Psoas muscle (tissue), 8 donors: ENCODE results near the gene OXER1. TPM values are rescaled to one million over a fixed set of nuclear protein-coding genes. Genes with fewer than 3 reads are reported as not detected.

ENCODE experiments used
- ATAC-seq, 4 donors: fragments of 200-7000 bp; cut with Tn5 transposase; one replicate each; pipeline ENCODE4 v1.9.1; 2020; ENCODE audit warnings: moderate library complexity in 3 of 4, mild to moderate bottlenecking in 2 of 4
- DNase-seq, 2 donors: peaks; one replicate each; pipeline ENCODE4 v3.0.0-alpha.2; 2020
- H3K27ac ChIP-seq: fragments of 200-600 bp; one replicate; pipeline ENCODE4 v1.8.0; 2022
- H3K27me3 ChIP-seq, 3 donors: fragments of 200-600 bp in 1 of 3; one replicate each; pipeline versions ENCODE4 v1.6.1 to v1.8.0; 2013 to 2022; ENCODE audit warnings: low read length in 2 of 3, mild to moderate bottlenecking in 2 of 3, moderate library complexity in 1 of 3; ENCODE audit not compliant: insufficient read depth in 3 of 3
- H3K36me3 ChIP-seq, 2 donors: fragments of 200-600 bp in 1 of 2; one replicate each; pipeline versions ENCODE4 v1.6.1 to v1.8.0; 2013 to 2022; ENCODE audit warnings: low read depth in 1 of 2, mild to moderate bottlenecking in 1 of 2, moderate library complexity in 1 of 2; ENCODE audit not compliant: insufficient read depth in 1 of 2
- H3K4me1 ChIP-seq: fragments of 200-600 bp; one replicate; pipeline ENCODE4 v1.8.0; 2022
- H3K4me3 ChIP-seq: fragments of 200-600 bp; one replicate; pipeline ENCODE4 v1.8.0; 2022; ENCODE audit warnings: mild to moderate bottlenecking
- H3K9me3 ChIP-seq: fragments of 200-600 bp; one replicate; pipeline ENCODE4 v1.8.0; 2022
- WGBS, 3 donors: extraction: QIAGEN DNeasy Blood & Tissue Kit; methylation state at CpG; one replicate each; pipeline versions ENCODE4 v1.1.6 to v1.1.7; 2013; 5-methylcytosine and 5-hydroxymethylcytosine counted together
- intact Hi-C, 2 donors: fragments of 100-400 bp; cut with DNase I; formaldehyde crosslinking; loops; one replicate each; pipeline versions ENCODE4 v1.11.0 to v1.14.2; 2022
- polyA plus RNA-seq, 3 donors: library from polyadenylated mRNA; stranded (reverse); fragments of 200-250 nt; gene quantifications; one replicate each; pipeline ENCODE4 v1.2.3, GENCODE V29; 2013
- total RNA-seq, 4 donors: library from RNA; stranded (reverse); fragmentation: NEBNext Ultra II Directional in 2 of 4; extraction: Animal tissue kit (Norgen Biotek cat#: 25700) in 2 of 4; gene quantifications; one replicate each; pipeline versions ENCODE4 v1.2.1 to v1.2.4, GENCODE V29; 2021 to 2023
- TF ChIP-seq, protein P1 (sequence below): fragments of 200-600 bp; IDR thresholded peaks from one replicate; pipeline ENCODE4 v1.8.0; 2022; ENCODE audit warnings: antibody characterized with exemption
- donor health status: healthy with polysubstance abuse.
- donor health status: DM: no; HTN: no; CAD: no; lungs with moderate emphysema.
- donor health status: Bipolar disorder and iron deficiency.
- donor health status: healthy.
- donor health status: DM: yes; HTN: yes; CAD: no.
- donor health status: DM: no; HTN: no; CAD: no.
- donor health status: DM: no; HTN: no; CAD: no.
- donor health status: DM: yes; HTN: yes; CAD: no.

The OXER1 gene
- total and polyA plus RNA-seq, 7 donors, result 0.04 to 1.2 (median 0.20) TPM

- H3K36me3 ChIP-seq, result peaks cover 0 to 3% of the 10 kb centered on the region in 2 donors
- H3K9me3 ChIP-seq, result no peaks in the 10 kb centered on the region
- H3K4me3 ChIP-seq, result no peak overlapping the region
- TF ChIP-seq, protein P1, sequence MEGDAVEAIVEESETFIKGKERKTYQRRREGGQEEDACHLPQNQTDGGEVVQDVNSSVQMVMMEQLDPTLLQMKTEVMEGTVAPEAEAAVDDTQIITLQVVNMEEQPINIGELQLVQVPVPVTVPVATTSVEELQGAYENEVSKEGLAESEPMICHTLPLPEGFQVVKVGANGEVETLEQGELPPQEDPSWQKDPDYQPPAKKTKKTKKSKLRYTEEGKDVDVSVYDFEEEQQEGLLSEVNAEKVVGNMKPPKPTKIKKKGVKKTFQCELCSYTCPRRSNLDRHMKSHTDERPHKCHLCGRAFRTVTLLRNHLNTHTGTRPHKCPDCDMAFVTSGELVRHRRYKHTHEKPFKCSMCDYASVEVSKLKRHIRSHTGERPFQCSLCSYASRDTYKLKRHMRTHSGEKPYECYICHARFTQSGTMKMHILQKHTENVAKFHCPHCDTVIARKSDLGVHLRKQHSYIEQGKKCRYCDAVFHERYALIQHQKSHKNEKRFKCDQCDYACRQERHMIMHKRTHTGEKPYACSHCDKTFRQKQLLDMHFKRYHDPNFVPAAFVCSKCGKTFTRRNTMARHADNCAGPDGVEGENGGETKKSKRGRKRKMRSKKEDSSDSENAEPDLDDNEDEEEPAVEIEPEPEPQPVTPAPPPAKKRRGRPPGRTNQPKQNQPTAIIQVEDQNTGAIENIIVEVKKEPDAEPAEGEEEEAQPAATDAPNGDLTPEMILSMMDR, result no peak
- intact Hi-C loops, result loop anchor here in 1 of 2 donors (5.0 kb wide), 1 partner anchor 46 kb away; no protein-coding TSS in a partner anchor
- H3K4me1 ChIP-seq, result peaks cover 25% of the 10 kb centered on the region
- H3K27ac ChIP-seq, result peak overlapping the region; percentile 91
- ATAC-seq, result no peak
- 67 to 77% (median 70%) methylated on average over 10 of the region's 10 CpGs for WGBS, 3 donors
- no peaks in the 10 kb centered on the region for H3K27me3 ChIP-seq
- no peak for DNase-seq
These were observed 7.7 kb downstream of the OXER1 start for GRCh38 chr2:42756150-42756775.

DNA sequence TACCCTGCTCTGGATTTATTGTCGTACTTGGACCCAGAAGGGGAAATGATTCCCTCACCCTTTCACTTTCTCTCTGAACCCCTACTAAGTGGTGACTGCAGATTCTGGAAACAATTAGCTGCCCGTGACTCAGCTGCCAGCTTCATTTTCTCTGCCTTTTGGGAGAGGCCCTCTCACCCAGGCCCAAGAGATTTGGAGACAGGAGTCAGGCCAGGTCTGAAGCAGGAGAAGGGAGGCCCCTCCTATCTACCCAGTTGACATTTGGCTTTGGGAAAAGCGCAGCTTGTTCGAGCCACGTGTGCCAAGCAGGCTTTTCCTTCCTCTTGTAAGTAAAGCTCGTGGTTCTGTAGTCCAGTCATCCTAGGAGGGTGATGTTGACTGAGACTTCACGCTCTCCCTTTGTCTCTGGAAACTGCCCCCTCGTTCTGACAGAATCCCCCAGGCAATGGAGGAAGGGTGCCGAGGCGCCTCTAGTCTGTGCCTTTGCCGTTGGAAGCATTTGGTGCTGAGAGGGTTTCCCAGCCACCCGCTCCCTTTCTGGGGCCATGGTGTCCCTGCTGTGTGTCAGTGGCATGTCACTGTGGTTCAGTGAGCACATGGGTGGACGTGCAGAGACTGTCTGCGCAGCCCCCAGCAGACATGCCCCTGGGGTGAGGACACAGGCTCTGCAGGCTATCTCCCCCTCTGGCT is 8.6 kb downstream of the OXER1 start:
- intact Hi-C loops, result loop anchor here in 1 of 2 donors (5.0 kb wide), 1 partner anchor 47 kb away; no protein-coding TSS in a partner anchor
- H3K36me3 ChIP-seq, result peaks cover 0 to 3% of the 10 kb centered on the region in 2 donors
- 57 to 71% (median 60%) methylated on average over 14 of the region's 14 CpGs for WGBS, 3 donors
- no peaks in the 10 kb centered on the region for H3K27me3 ChIP-seq
- no peak for ATAC-seq
- TF ChIP-seq, protein P1, result no peak
- H3K4me1 ChIP-seq, result peaks cover 25% of the 10 kb centered on the region
- DNase-seq, result no peak
- H3K9me3 ChIP-seq, result no peaks in the 10 kb centered on the region
- peak overlapping the region; percentile 91 for H3K27ac ChIP-seq
- H3K4me3 ChIP-seq, result no peak overlapping the region

DNA sequence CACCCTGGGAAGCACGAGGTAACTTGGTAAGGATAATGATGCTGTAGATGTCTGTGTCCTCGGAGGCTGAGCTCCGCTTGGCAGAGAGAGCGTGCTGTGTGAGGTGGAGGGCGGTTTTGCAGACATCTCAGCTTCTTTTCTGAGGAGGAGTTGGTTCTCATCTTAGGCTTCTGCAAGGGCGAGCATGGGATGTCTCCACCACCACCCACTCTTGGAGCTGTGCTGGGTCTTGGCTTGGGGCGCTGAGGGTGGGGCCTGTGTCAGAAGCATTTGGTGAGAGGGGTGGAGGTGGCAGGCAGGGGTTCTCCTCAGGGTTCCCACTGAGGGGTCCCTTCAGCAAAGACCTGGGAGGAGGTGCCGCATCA is 9.2 kb downstream of the OXER1 start:
- intact Hi-C loops, result loop anchor here in 1 of 2 donors (5.0 kb wide), 1 partner anchor 48 kb away; no protein-coding TSS in a partner anchor
- Histone ChIP-seq H3K4me1 (peaks cover 25% of the 10 kb centered on the region), H3K9me3 (no peaks in the 10 kb centered on the region), H3K36me3 (no peaks in the 10 kb centered on the region), H3K4me3 (no peak overlapping the region), H3K27ac (peak overlapping the region; percentile 91), H3K27me3 (no peaks in the 10 kb centered on the region)
- TF ChIP-seq, protein P1, result no peak
- 36 to 52% (median 43%) methylated on average over 8 of the region's 8 CpGs for WGBS, 3 donors
- DNase-seq, result no peak
- ATAC-seq, result no peak

DNA sequence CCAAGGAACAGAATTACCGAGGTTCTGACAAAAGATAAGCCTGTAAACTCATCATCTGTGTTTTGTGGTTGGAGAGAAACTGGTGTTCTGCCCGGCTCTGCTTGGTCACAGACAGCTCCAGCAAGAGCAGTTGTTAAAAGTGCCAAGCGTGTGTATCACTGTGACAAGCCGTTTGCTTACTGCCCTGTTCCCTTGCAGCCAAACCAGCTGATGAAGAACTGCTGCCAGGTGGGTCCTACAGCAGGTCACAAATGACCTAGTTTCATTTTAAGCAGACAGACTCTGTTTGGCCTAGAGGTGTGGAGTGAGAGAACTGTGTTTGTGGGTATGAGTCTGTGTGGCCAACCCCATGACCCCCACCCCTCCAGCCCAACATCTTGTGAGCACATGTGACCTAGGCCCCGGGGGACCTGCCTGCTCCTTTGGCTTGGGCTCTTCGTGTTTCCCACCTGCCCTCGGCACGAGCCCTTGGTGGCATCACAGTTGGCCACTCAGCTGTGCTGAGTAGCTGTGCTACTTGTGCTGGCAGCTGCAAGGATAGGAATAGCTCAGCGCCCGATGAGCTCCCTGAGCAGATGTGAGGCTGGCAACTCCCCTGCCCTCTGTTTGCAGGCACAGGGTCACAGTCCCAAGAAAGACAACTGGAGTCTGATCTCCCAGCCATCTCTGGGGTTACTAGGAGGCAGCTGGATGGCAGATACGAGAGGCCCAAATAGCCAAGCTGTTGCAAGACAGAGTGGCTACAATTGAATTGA is 9.7 kb downstream of the OXER1 start:
- Histone ChIP-seq H3K27ac (peak overlapping the region; percentile 91), H3K36me3 (no peaks in the 10 kb centered on the region), H3K9me3 (no peaks in the 10 kb centered on the region), H3K4me1 (peaks cover 25% of the 10 kb centered on the region), H3K4me3 (peak overlapping the region; percentile 50), H3K27me3 (no peaks in the 10 kb centered on the region)
- ATAC-seq, result peak; percentile 93 to 95 (median 94)
- 18 to 25% (median 23%) methylated on average over 11 of the region's 11 CpGs for WGBS, 3 donors
- TF ChIP-seq, protein P1, result no peak
- intact Hi-C loops, result no loop called here
- DNase-seq, result peak; percentile 75 to 93
